Central memory CD4-positive, alpha-beta T cell (primary cell): ENCODE results near the gene INHBB.
"Not testable (repeated sequence)": the region's sequence is repeated elsewhere in the genome, so short reads cannot be mapped to it uniquely, and the experiment has no call there.

Source experiments
- DNase-seq: peaks from one replicate; pipeline ENCODE4 v3.0.0; 2022

Gene INHBB

DNA sequence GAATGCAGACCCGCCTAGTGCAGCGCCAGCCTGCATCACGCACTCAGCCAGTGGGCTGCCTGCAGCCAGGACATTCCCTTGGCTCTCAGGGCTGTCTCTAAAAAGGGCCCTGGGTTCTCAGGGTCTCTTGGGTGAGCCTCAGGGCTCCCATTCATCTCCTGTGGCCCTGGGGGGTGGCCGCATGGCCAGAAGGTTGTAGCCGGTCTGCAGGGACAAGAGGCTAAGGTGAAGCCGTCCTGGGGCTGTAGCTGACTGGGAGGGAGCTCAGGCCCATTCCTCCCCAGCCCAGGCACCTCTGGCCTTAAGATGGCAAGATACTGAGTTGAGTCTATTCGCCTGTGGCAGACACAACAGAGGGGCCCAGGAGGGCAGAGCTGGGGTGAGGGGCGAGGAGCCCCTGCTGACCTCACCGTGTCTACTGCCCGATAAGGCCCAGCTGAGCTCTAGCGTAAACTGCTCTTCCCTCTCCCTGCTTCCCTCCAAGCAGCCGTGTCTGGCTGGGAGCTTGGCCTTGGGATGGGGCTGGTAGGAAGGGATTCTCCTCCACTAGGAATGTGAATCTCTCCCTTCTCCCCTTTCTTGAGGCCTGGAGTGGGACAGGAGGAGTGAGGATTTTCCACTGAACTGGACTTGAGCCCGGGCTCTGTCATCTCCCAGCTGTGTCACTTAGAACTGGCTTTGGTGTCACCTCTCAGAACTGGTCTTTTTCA is 37.9 kb downstream of the INHBB start:
- DNase-seq: no peak

DNA sequence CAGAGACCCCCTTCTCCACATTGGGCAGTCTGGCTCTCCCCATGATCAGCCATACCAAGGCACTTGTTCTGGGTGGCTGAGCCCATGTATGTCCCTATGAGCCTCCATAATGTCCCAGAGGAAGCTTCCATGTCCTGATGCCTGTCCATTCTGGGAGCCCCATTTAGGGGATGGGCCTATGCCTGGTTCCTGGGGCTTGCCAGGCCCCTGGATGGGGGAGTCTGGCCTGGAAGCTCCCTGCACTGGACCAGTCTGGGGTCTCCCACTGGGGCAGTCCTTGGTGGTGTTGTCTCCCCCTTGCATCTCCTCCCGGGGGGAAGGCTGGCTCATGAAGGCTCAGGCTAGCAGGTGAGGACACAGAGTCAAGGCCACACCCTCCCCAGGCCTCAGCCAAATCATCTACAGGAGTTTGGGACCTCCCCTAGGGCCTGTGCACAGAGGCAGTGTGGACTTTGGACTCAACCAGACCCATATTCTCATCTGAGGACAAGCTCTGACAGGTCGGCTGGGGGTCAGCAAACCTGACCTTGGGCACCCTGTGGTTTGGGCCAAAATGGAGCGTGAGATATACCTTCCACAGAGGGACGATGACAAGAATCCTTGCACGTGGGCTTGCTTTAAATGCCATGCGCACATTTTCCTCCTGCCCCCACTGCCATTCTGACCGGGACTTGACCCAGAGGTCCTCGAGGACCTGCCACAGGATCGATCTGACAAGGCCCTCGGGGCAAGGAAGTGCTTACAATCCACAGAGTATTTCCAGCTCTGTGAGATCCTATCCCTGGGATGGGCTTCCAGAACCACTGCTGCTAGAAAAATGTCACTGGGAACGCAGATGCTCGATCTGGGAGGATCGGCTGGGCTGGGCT is 38.8 kb downstream of the INHBB start:
- no peak for DNase-seq

DNA sequence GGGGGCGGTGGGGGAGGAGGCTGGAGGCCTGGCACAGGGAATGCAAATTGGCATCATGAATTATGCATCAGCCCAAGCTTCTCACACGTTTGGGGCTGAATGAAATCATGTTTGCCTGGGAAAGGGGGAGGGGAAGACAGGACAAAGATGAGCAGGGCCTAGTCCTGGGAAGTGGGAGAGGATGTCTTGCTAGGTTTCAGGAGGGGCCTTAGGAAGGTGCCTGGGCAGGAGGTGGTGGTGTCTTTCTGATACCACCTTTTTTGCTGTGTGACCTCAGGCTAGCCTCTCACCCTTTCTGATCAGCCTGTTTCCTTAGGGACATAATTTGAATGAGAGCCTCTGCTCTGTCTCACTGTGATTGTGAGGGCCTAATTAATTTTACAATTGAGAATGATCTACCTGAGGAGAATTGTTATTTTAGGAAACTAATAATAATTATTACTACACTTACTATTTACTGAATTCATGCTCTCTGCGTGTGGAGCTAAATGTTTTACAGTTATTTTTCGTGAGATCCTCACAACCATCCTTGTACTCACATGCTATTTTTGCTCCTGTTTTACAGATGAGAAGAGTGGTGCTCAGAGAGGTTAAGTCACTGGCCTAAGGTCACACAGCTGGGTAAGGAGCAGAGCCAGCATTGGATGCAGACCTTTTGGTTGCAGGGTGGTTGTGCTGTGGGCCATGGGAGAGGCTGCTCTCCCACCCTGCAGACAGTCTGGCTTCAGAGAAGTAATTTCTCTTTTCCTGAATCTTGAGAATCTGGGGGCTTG is 39.6 kb downstream of the INHBB start:
- no peak for DNase-seq

DNA sequence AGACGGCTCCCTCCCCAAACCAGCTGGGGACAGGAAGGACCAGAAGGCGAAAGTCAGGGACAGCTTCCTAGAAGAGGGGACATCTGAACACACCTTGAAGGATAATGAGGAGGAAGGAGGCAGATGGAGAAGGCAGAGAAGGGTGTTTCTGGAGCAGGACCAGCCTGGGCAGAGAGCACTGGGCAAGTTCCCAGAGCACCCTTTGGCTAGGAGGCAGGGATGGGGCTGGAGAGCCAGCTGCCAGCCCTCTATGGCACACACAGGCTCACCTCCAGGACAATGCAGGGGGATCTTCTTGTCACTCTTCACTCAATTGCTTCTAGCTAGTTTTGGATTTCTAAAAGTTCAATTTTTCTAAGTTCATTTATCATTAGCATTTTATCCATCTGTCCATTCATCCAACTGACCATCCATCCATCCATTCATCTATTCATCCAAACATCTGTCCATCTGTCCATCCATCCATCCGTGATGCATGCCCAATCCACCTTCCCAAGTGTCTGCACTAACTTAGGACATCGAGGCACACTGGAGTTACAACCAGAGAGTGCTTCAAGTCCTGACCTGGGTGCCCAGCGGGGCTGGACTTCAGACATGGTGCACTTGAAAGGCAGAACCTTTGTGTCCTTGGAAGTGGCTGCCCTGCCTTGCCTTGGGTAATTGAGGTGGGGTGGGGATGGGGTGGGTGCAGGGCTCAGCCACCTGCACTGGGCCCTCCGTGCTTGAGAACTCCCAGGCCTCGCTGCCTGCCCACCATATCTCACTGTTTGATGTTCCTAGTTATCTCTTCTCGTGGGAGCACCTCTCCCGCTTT is 42.5 kb downstream of the INHBB start:
- DNase-seq: no peak

DNA sequence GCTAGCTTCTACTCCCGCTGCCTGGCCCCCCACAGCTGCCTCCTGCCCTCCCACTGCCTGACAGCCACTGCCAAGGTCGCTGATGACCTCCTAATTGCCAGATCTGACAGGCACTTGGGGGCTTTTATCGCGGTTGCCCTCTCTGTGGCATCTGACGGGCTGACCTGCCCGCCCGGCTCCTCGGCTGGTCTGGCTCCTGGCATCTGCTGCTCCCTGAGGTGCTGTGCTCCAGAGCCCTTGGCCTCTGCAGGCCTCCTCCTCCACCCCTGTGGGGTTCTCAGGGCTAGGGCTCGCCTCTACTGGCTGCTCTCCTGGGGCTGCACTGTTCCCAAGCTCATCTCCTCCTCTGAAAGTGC is 43.1 kb downstream of the INHBB start:
- DNase-seq: no peak

DNA sequence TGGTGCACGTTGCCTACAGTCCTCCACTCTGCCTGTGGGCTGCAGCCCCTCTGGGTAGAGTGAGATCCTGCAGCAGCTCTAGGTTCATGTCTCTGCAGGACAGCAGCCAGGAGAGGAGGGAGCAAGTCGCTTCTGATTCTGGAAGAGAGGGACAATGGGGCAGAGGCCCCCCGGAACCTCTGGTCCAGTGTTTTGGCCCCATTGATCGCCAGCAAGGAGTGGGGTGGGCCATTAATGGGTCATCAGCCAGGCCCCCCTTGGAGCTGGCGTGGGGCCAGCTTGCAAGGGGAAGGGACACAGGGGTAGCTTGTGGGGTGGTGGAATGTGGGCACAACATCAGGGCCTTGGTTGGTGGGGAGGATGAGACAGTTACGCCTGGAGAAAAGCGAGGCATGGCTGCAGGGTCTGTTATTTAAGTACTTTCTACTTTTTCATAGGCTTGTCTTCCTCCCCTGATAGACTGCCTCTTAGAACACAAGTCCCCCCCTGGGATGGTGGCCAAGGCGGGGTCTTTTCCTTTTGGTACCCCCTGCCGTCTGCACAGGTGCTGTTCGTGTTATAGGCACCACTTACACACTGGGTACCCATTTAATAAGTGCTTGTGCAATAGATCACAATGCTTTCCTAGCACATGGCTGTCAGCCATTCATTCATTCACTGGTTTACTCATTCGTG is 44.6 kb downstream of the INHBB start:
- no peak for DNase-seq

DNA sequence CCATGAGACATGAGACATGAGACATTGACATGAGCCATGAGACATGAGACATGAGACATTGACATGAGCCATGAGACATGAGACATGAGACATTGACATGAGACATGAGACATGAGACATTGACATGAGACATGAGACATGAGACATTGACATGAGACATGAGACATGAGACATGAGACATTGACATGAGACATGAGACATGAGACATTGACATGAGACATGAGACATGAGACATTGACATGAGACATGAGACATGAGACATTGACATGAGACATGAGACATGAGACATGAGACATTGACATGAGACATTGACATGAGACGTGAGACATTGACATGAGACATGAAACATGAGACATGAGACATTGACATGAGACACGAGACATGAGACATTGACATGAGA is 45.4 kb downstream of the INHBB start:
- DNase-seq: not testable (repeated sequence)

DNA sequence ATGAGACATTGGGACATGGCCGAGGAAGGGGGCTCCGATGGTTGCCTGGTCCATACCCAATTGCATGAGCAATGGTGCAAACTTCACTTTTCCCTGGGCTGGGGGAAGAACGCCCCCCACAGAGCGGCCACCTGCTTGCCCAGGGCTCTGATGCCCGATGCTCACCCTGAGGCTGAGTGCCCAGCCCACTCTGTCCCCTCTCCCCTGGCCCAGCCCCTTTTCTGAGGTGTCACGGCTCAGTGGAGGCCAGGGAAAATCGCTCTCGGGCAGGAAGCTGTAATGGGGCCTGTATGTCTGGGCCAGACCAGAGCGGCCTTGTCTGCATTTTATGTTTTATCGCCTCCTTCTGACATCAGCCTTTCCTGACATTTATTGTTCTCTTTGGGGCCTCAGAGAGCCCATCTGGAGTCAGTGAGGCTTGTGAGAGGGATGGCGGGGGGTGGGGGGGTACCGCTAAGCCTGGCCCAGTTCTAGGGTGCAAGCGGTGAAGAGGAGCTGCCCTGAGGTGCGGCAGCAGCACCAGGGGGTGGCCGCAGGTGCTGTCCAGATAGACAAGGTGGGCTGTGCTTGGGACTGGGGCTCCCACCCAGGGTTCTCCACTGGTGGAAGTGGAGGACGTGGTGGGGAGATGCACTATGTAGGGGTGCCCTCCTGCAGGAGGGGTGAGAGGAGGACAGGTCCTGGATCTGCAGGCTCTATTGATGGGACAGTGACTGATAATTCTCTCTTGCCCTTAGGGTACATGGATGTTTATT is 46.2 kb downstream of the INHBB start:
- no peak for DNase-seq

DNA sequence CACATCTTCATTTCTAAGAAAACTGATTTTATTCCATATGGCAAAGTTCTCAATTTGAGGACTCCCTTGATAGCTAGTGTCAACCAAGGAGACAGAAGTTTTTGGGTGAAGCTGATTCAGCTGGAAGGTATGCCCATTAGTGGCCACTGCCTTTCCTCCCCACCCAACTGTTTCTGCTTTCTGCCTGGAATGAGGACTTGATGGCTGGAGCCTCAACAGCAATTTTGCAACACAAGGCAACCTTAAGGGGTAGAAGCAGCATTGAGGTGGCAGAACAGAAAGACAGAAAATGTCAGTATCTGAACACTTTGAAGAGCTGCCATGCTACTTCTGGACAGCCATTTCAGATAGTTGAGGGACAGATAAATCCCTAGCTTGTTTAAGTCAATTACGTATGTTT is 47.0 kb downstream of the INHBB start:
- no peak for DNase-seq

DNA sequence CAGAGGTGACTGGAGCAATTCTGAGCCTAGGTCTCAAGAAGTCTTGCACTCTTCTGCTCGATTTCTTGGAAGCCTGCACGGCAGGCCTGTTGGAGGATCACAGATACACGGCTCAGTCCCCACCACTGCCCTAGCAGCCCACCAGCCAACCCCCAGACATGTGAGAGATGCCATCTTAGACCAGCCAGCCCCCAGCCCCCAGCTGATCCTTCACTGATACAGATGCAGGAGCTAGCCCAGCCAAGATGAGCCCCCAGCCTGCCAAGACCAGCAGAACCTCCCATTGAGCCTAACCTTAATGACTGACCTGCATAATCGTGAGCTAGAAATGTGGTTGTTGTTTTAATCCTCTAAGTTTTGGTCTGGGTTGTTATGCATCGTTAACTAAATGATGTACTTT is 47.5 kb downstream of the INHBB start:
- no peak for DNase-seq

DNA sequence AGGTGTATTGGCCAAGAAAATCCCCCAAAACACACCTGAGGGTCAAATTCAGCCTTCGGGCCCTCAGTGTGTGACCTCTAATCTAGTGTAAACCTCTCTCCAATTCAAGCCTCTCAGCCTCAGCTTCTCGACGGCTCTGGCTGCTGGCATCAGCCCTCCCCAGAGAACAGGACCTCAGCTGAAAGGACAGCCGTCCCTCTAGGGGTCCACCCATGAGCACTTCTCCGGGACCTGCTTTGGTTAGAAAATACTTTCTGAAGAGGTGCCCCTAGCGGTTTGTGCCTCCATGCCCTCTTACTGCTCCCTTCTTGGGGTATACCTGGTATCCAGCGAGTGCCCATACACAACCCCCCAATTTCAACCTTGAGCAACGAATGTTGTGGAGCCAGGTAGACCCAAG is 48.8 kb downstream of the INHBB start:
- DNase-seq: no peak

DNA sequence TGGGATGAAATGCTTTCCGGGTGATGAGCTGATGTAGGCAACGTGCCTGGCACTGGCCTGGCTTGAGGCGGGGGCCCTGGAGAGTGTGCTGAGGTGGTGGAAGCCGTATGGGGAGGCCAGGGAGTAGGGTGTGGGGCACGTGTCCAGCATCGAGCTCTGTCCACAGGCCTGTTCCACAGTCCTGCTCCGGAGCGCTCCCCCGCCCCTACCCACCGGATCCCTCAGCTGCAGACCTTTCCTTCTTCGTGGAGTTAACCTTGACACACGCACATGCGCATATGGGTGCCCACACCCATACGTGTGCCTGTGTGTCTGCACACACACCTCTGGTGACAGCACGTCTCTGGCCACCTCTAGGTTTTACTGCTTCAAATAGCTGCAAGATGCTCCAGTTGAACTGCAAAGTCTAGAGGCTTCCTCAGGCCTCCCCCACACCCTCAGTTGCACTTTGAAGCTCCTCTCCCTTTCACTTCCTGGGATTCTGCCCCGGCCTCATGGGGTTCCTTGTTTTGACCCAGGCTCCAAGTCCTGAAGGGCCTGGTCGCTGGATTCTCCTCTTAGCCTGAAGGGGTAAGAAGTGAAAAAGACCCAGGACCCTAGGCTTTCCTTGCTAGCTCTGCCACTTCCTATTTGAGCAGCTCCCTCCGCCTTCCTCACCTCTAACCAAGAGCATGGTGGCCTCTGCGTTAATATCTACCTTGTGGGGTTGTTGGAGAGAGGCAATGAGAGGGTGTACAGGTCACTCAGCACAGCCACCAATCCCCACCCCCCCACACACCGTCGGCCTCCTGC is 49.5 kb downstream of the INHBB start:
- no peak for DNase-seq

DNA sequence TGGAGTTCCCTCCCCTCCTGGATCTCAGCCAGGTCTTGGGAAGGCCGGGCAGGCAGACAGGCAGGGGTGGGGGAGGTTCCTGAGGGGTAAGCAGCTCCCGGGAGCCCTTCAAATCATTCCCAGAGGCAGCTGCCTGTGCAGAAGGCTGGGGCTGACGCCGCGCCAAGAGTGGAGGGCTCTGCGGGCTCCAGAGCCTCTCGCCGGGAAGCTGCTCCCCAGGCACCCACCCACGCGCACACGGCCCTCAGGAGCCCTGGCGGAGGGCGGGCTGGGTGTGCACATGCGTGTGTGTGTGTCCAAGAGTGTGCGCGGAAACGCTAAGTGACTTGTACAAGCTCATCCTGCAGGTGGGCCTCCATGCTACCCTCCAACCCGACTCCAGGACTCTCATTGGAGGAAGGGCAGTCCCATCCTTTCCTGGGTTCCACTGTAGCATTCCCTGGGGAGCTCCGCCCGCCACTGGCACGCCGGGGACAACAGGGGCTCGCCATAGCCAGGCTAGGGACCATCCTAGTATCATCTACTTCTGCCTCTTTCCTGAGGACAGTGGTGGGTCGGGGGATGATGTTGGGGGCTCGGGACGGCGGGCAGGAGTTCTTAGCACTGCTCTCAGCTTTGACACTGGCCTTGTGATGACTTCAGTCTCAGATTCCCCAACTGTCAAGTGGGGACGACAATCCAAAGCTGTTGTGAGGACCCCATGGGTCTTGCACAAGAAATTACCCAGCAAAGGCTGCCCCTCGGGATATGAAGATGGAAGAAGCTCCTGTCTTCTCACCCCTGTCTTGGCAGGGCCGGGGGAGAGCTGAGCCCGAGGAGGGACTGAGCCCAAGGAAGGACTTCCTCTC is 50.3 kb downstream of the INHBB start:
- DNase-seq: no peak

DNA sequence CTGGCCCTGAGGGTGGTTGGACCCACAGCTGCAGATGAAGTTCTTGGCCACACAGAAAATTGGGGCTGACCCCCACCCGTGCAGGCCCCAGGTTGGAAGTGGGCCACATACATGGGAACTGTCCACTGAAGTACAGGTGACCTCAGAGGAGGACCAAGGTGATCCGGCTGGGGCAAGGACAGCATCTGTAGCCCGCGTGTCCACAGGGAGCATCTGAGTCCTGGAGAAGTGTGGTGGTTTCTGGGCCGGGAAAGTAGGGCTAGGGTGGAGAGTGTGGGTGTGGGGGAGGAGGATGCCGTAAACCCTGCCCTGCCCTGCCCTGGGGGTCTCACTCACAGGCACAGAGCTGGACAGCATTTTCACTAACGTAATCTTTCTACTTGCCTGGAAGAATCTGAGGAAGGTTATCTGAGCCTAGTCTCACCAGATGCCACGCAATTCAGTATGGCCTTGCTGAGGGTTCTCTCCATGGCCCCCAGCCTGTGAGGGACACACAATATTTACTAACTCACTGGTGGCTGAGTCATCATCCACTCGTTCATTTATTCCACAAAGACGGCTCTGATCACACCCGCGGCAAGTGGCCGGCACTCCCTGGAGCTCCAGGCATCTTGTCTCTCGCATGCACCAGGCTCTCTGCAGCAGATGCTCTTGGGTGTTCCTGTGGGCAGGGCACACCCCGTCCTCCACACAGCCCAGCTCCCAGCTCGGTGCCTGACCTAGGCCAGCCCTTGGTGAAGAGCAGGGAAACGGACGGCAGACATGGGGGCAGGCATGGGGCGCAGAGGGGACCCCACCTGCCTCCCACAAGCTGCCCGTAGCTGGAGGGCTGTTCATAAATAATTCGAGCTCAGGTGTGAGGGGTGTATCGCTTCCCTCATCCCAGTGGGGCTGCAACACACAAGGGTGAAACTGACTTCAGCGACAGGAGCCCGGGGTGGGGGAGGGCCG is 51.2 kb downstream of the INHBB start:
- DNase-seq: no peak

DNA sequence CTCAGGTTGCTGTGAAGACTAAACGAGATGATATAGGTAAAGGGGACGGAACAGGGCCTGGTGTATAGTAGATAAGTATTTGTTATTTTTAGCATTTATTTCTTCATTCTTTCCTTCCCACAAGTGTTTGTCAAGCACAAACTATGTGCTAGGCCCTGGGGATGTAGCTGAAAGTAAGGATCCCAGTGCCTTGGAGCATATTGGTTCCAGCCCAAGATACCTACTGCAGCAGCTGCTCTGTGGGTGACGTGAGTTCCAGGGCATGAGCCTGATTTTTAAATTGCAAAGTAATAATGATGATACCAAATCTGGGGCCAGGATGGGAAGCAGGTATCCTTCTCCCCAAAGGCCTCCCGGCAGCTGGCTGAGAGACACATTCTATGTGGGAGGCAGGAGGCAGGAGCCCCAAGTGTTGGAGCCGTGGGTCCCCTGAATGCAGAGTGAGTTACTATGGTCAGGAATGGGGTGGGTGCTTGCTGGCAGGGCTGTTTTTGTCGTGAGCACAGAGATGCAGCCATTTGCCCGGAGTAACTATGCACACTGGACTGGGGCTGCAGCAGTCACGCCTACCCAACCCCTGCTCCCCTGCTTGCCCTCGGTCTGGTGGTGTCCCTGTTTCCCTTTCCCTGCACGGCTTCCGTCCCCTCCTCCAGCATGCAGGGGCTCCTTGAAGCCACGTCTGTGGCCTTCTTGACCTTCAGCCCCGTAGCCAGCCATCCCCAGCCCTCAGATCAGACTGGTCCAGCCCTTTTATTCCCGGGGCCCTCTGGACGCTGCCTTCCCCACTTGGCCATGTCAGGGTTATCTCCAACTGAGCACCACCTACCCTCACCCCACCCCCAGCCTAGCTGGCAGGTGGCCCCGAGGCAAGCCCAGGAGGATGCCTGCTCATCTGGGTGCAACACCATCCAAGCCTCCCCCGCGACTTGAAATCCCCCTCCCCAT is 52.4 kb downstream of the INHBB start:
- DNase-seq: no peak

DNA sequence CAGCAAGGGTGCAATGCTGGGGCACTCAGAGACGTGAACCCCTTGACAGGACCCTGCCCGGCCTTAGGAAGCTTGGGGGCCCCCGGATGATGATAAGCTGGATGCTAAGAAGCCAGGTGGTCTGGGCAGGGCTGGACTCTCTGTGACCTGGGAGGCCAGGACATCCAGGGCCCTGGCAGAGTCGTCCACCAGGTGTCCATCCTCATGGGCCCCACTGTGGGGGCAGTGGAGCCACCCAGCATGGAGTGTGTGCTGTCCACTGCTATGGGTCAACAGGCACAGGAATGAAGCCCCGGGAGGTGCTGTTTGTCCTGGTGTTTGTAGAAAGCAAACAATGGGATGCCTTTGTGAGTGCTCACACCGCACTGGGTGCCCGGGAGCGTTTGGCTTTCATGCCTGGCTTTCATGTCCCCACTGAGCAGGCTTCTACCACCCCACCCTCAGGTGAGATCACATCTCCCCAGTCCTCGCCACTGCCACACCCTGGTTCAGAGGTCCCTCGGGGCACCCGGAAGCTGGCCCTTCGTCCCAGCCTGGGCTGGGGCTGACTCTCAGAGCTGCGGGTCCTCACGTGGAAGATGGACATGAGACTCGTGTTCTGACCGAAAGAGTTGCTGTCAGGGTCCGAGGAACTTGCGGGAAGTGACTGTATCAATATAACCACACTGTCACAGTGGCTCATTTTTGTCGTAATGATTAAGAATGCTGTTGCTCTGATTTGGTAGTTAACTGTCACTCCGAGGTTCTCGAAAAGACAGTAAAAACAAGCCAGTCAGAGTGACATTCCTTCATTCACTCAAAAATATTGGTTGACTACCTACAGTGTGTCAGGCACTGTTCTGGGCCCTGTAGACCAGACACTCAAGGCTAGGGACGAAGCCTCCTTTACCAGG is 53.3 kb downstream of the INHBB start:
- no peak for DNase-seq
